Measurements from ENCODE around the gene TMEM92. TPM values are rescaled to one million over a fixed set of nuclear protein-coding genes. Genes with fewer than 3 reads are reported as not detected.

TMEM92 gene
- total RNA-seq, 2 donors from 2014 or later: 34.3 to 35.8 TPM

DNA sequence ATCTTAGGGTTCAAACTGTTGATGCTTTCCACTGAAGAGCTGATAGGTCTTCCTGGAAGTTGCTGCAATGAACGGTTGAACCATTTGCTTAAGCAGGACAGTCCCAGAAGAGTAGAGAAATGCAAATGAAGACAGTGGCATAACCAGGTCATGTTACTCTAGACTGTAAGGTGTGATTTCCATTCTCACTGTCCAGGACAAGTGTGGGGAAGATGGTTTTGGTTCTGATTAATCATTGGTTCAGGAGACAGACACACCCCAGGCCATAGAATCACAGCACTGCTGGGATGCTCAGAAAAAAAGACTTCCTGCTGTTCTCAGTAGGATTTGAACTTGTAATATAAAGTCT lies 36.8 kb downstream of the TMEM92 start:
- Mint-ChIP-seq H3K4me1 (peaks cover 29% of the 10 kb centered on the region), H3K36me3 (ENCODE audit: low read depth) (no peaks in the 10 kb centered on the region), H3K27me3 (ENCODE audit: insufficient read depth) (no peaks in the 10 kb centered on the region), H3K27ac (peak overlapping the region; percentile 74), H3K9me3 (peaks cover 37% of the 10 kb centered on the region), H3K4me3 (peak overlapping the region; percentile 17)
- Histone ChIP-seq H3K36me3 (ENCODE audit: control insufficient read depth, insufficient read depth, low read length) (no peaks in the 10 kb centered on the region), H3K27me3 (ENCODE audit: control insufficient read depth, insufficient read depth, low read length, poor library complexity, severe bottlenecking) (no peaks in the 10 kb centered on the region), H3K9ac (ENCODE audit: extremely low read depth, low read length, poor library complexity, severe bottlenecking) (peak overlapping the region; percentile 2), H3K4me1 (ENCODE audit: control insufficient read depth, insufficient read depth, low read length) (peaks cover 14% of the 10 kb centered on the region), H3K4me3 (ENCODE audit: low read length) (peak overlapping the region; percentile 69), H3K9me3 (ENCODE audit: control insufficient read depth, low read length) (peaks cover 33% of the 10 kb centered on the region), H3K27ac (ENCODE audit: low read depth, low read length) (no peak overlapping the region)
- no peak for TF ChIP-seq CTCF (conservative IDR thresholded peaks at IDR 0.05)
- 58 to 69% methylated on average over 1 of the region's 1 CpG for WGBS, 2 experiments (ENCODE audit: insufficient coverage in 1 of 2, insufficient read length in 1 of 2)
- no peak for DNase-seq

GRCh38 chr17:50311483-50311882 lies 37.2 kb downstream of the TMEM92 start:
- no peaks in the 10 kb centered on the region for H3K36me3 Mint-ChIP-seq (ENCODE audit: low read depth)
- peaks cover 29% of the 10 kb centered on the region for H3K4me1 Mint-ChIP-seq
- Histone ChIP-seq H3K27me3 (ENCODE audit: control insufficient read depth, insufficient read depth, low read length, poor library complexity, severe bottlenecking) (no peaks in the 10 kb centered on the region), H3K9ac (ENCODE audit: extremely low read depth, low read length, poor library complexity, severe bottlenecking) (no peak overlapping the region), H3K36me3 (ENCODE audit: control insufficient read depth, insufficient read depth, low read length) (no peaks in the 10 kb centered on the region), H3K27ac (ENCODE audit: low read depth, low read length) (no peak overlapping the region), H3K4me1 (ENCODE audit: control insufficient read depth, insufficient read depth, low read length) (peaks cover 14% of the 10 kb centered on the region), H3K9me3 (ENCODE audit: control insufficient read depth, low read length) (peaks cover 30% of the 10 kb centered on the region), H3K4me3 (ENCODE audit: low read length) (peak overlapping the region; percentile 69)
- TF ChIP-seq CTCF (conservative IDR thresholded peaks at IDR 0.05): no peak
- 24 to 32% methylated on average over 2 to 4 of the region's 4 CpGs for whole genome bisulfite sequencing, 2 experiments (ENCODE audit: insufficient coverage in 1 of 2, insufficient read length in 1 of 2)
- peak overlapping the region; percentile 74 for H3K27ac Mint-ChIP-seq
- peak; percentile 90 for DNase-seq
- H3K4me3 Mint-ChIP-seq: peak overlapping the region; percentile 17
- peaks cover 34% of the 10 kb centered on the region for H3K9me3 Mint-ChIP-seq
- H3K27me3 Mint-ChIP-seq (ENCODE audit: insufficient read depth): no peaks in the 10 kb centered on the region

DNA sequence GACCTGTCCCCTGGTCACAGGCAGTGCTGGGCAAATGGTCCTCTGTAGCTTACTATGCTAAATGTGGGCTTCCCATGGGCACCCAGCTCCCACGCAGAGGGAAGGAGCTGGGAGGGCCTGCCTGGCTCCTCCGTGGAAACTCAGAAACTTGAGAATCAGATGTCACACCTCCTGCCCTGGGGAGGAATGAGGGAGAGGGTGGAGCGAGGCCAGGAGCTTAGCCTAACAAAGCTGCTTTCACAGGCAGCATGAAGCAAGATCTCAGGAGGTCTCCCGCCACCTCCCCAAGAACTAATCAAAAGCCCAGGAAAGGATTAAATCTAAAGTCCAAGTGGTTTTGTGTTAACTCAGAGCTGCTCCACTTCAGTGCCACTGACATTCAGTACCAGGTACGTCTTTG lies 38.0 kb downstream of the TMEM92 start:
- H3K27ac ChIP-seq (ENCODE audit: low read depth, low read length): no peak overlapping the region
- peaks cover 22% of the 10 kb centered on the region for H3K9me3 ChIP-seq (ENCODE audit: control insufficient read depth, low read length)
- Mint-ChIP-seq H3K27ac (peak overlapping the region; percentile 77), H3K27me3 (ENCODE audit: insufficient read depth) (no peaks in the 10 kb centered on the region), H3K4me1 (peaks cover 29% of the 10 kb centered on the region), H3K36me3 (ENCODE audit: low read depth) (no peaks in the 10 kb centered on the region), H3K4me3 (no peak overlapping the region), H3K9me3 (peaks cover 30% of the 10 kb centered on the region)
- WGBS, 2 experiments (ENCODE audit: insufficient coverage in 1 of 2, insufficient read length in 1 of 2): 33 to 49% methylated on average over 3 to 5 of the region's 5 CpGs
- DNase-seq: peak; percentile 73
- no peaks in the 10 kb centered on the region for H3K36me3 ChIP-seq (ENCODE audit: control insufficient read depth, insufficient read depth, low read length)
- peaks cover 14% of the 10 kb centered on the region for H3K4me1 ChIP-seq (ENCODE audit: control insufficient read depth, insufficient read depth, low read length)
- H3K27me3 ChIP-seq (ENCODE audit: control insufficient read depth, insufficient read depth, low read length, poor library complexity, severe bottlenecking): no peaks in the 10 kb centered on the region
- no peak overlapping the region for H3K4me3 ChIP-seq (ENCODE audit: low read length)
- no peak for TF ChIP-seq CTCF (conservative IDR thresholded peaks at IDR 0.05)
- H3K9ac ChIP-seq (ENCODE audit: extremely low read depth, low read length, poor library complexity, severe bottlenecking): no peak overlapping the region
